AG04449 (cell line): Measurements from ENCODE around the gene ZNF235.

Source experiments
- CTCF ChIA-PET: fragments of 350-600 bp; formaldehyde crosslinking; extraction: SDS; loops from one replicate; lab custom pipeline; 2021; ENCODE audit warnings: antibody characterized with exemption; lab: Yijun Ruan, JAX
- POLR2A ChIA-PET: fragments of 400-600, 350-600 bp; formaldehyde crosslinking; extraction: SDS; loops from one replicate; lab custom pipeline; 2020; ENCODE audit warnings: antibody characterized with exemption, inconsistent platforms; lab: Yijun Ruan, JAX
- DNase-seq: peaks from one replicate; pipeline ENCODE4 v3.0.0-alpha.2; 2010; ENCODE audit warnings: low read depth, low spot score
- H3K4me3 ChIP-seq: 2 replicates; pipeline ENCODE4 v1.5.1; 2011; ENCODE audit warnings: low read depth, mild to moderate bottlenecking, control low read depth, low read length
- TF ChIP-seq, protein P1 (sequence below): IDR thresholded peaks from one replicate; pipeline ENCODE4 v1.5.1; 2011; ENCODE audit warnings: mild to moderate bottlenecking, moderate library complexity, low read length, control low read depth, inconsistent platforms; ENCODE audit not compliant: insufficient read depth; ENCODE audit errors: missing control alignments

Gene ZNF235

DNA sequence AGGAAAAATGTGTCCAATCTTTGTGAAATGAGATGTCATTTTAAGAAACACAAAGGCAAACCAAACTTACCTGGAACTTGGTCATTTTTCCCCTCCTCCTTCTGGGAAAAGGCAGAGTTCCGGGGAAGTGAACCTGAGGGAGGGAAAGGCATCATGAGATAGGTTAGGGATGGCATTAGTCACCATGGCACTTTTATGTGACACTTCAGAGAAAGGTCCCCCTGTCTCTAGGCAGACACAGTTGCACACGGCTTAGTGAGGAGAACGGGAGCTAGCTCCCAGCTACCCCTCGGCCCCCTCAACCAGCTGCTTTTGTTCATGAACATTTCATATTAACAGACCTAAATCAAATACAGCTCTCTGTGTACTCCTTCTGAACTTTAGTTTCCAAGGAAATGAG, 1.5 kb downstream of the ZNF235 start:
- DNase-seq = no peak
- H3K4me3 ChIP-seq = peak overlapping the region; percentile 24; the same call in 1 of the 2 replicates
- ChIA-PET CTCF (no interaction called here), POLR2A (no interaction called here)
- TF ChIP-seq, protein P1, sequence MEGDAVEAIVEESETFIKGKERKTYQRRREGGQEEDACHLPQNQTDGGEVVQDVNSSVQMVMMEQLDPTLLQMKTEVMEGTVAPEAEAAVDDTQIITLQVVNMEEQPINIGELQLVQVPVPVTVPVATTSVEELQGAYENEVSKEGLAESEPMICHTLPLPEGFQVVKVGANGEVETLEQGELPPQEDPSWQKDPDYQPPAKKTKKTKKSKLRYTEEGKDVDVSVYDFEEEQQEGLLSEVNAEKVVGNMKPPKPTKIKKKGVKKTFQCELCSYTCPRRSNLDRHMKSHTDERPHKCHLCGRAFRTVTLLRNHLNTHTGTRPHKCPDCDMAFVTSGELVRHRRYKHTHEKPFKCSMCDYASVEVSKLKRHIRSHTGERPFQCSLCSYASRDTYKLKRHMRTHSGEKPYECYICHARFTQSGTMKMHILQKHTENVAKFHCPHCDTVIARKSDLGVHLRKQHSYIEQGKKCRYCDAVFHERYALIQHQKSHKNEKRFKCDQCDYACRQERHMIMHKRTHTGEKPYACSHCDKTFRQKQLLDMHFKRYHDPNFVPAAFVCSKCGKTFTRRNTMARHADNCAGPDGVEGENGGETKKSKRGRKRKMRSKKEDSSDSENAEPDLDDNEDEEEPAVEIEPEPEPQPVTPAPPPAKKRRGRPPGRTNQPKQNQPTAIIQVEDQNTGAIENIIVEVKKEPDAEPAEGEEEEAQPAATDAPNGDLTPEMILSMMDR = no peak

DNA sequence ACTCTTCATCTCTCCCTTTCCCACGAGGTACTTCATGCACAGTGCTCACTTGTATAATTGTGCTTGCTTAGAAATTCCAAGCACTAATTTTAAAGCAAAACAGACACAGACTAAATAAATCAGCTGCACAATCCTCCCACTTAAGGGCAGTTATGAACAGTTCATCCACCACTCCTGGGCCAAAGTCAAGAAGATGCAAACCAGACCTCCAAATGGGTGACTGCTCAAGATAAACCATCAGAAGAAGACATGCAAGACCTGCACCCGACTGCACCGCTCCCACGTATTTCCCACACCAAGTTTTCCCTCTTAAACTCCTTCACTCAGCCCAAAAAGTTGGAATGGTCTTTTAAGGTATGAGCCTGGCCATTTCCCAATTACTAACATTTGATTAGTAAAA, 19.9 kb downstream of the ZNF235 start:
- POLR2A ChIA-PET = no interaction called here
- no peak overlapping the region for H3K4me3 ChIP-seq
- CTCF ChIA-PET = no interaction called here
- TF ChIP-seq, protein P1 = no peak
- DNase-seq = no peak

DNA sequence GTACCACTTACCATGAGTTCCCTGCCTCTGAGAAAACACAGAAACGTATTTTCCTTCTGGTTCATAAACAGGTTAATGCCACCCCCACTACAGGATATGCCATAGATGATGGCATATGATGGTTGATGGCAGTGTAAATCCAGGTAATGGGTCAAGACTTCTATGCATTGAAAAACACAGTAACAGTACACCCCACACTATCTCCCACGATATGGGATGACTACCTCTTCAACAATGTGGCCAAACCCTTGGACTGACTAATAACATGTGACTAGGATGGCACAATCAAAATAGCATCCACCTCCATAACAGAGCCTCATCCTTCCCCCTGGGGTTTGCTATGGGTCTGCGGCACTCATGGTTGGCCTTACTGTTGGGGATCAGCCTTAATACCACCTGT, 22.0 kb downstream of the ZNF235 start:
- ChIA-PET CTCF (interaction anchor here (1.0 kb wide), 1 partner anchor 32 kb away, joined by 3 read pairs; no protein-coding TSS in a partner anchor), POLR2A (no interaction called here)
- TF ChIP-seq, protein P1 = no peak
- DNase-seq = no peak
- H3K4me3 ChIP-seq = no peak overlapping the region

DNA sequence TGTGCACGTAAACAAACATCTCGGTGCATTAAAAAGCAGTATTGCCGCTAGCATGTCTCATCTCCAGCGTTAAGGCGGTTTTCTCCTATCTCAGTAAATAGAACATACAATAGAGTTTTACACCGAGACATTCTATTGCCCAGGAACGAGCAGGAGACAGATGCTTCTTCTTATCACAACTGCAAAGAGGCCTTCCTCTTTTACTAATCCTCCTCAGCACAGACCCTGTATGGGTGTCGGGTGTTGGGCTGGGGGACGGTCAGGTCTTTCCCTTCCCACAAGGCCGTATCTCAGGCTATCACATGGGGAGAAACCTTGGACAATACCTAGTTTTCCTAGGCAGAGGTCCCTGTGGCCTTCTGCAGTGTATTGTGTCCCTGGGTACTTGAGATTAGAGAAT, 23.9 kb downstream of the ZNF235 start:
- no peak overlapping the region for H3K4me3 ChIP-seq
- no peak for DNase-seq
- ChIA-PET POLR2A (no interaction called here), CTCF (no interaction called here)
- TF ChIP-seq, protein P1 = no peak

DNA sequence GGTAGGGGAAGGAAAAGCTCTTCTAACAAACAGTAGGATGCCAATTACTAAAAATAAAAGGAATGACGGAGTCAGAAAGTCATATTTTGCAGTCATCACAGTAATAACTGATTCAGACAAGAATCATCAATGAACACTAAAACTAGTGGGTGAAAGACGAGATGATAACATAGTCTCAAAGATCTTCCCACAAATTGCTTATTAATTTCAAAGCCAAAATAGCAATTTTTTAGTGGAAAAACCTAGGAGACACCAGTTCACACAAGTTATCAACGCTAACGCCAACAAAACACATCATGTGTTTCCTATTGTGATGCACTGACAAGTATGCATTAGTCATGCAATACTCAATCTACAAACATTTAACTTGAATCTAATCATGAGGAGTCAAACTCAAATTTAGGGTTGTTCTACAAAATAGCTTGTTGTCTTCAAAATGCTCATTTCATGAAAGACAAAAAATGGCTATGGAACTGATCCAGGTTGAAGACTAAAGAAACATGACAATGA, 26.6 kb downstream of the ZNF235 start:
- H3K4me3 ChIP-seq = no peak overlapping the region
- DNase-seq = no peak
- ChIA-PET POLR2A (no interaction called here), CTCF (no interaction called here)
- TF ChIP-seq, protein P1 = no peak

DNA sequence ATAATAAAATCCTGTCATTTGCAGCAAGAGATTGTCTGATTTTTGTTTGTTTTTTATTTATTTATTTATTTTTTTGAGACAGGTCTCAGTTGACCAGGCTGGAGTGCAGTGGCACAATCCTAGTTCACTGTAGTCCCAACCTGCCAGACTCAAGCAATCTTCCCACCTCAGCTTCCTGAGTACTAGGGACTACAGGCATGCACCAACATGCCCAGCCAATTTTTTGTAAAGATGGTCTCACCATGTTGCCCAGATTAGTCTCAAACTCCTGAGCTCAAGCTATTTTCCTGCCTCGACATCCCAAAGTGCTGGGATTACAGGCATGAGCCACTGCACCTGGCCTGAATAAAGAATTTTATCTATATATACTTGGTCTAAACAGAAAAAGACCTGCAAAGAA, 27.5 kb downstream of the ZNF235 start:
- H3K4me3 ChIP-seq = no peak overlapping the region
- DNase-seq = no peak
- TF ChIP-seq, protein P1 = no peak
- CTCF ChIA-PET = no interaction called here
- POLR2A ChIA-PET = no interaction called here
